ENCODE measurements around the gene RNF166. TPM values are rescaled to one million over a fixed set of nuclear protein-coding genes. Genes with fewer than 3 reads are reported as not detected.

Gene RNF166
- total RNA-seq, 1 donor, result 14.5 TPM

- H3K27ac ChIP-seq (ENCODE audit: low read depth, low read length), result peak overlapping the region; percentile 53
Measured at GRCh38 chr16:88753602-88754001, 47.4 kb upstream of the RNF166 start.

GRCh38 chr16:88753191-88753590 lies 47.0 kb upstream of the RNF166 start:
- Histone ChIP-seq H3K9me3 (ENCODE audit: low read depth, low read length) (no peaks in the 10 kb centered on the region), H3K4me2 (ENCODE audit: insufficient read depth, low read length) (no peak overlapping the region), H4K20me1 (ENCODE audit: insufficient read depth, low read length) (peaks cover 67% of the 10 kb centered on the region), H3K4me3 (ENCODE audit: insufficient read depth, low read length) (no peak overlapping the region), H3K4me1 (ENCODE audit: insufficient read depth, low read length) (peaks cover 26% of the 10 kb centered on the region), H3K27ac (ENCODE audit: low read depth, low read length) (no peak overlapping the region), H3K27me3 (ENCODE audit: insufficient read depth, low read length) (no peaks in the 10 kb centered on the region), H2AFZ (ENCODE audit: low read length) (no peak overlapping the region), H3K36me3 (ENCODE audit: insufficient read depth, low read length) (peaks cover 4% of the 10 kb centered on the region), H3K79me2 (ENCODE audit: insufficient read depth, low read length) (peaks cover 90% of the 10 kb centered on the region)
- TF ChIP-seq CTCF (IDR thresholded peaks at IDR 0.05; ENCODE audit: extremely low read depth, low read depth, low read length), result no peak
- no peak for DNase-seq (ENCODE audit: insufficient read length, low spot score, missing footprints)

More at GRCh38 chr16:88753602-88754001, 47.4 kb upstream of the RNF166 start:
- H4K20me1 ChIP-seq (ENCODE audit: insufficient read depth, low read length), result peaks cover 69% of the 10 kb centered on the region
- no peaks in the 10 kb centered on the region for H3K9me3 ChIP-seq (ENCODE audit: low read depth, low read length)
- no peak overlapping the region for H3K4me2 ChIP-seq (ENCODE audit: insufficient read depth, low read length)
- DNase-seq (ENCODE audit: insufficient read length, low spot score, missing footprints), result no peak
- H3K4me3 ChIP-seq (ENCODE audit: insufficient read depth, low read length), result no peak overlapping the region
- H3K4me1 ChIP-seq (ENCODE audit: insufficient read depth, low read length), result peaks cover 30% of the 10 kb centered on the region
- peaks cover 3% of the 10 kb centered on the region for H3K36me3 ChIP-seq (ENCODE audit: insufficient read depth, low read length)
- H3K79me2 ChIP-seq (ENCODE audit: insufficient read depth, low read length), result peaks cover 90% of the 10 kb centered on the region
- no peak overlapping the region for H2AFZ ChIP-seq (ENCODE audit: low read length)
- no peak for TF ChIP-seq CTCF (IDR thresholded peaks at IDR 0.05; ENCODE audit: extremely low read depth, low read depth, low read length)
- H3K27me3 ChIP-seq (ENCODE audit: insufficient read depth, low read length), result no peaks in the 10 kb centered on the region

- no peak overlapping the region for H3K4me3 ChIP-seq (ENCODE audit: insufficient read depth, low read length)
- no peak overlapping the region for H3K27ac ChIP-seq (ENCODE audit: low read depth, low read length)
- H3K27me3 ChIP-seq (ENCODE audit: insufficient read depth, low read length), result no peaks in the 10 kb centered on the region
- no peak for TF ChIP-seq CTCF (IDR thresholded peaks at IDR 0.05; ENCODE audit: extremely low read depth, low read depth, low read length)
- no peaks in the 10 kb centered on the region for H3K9me3 ChIP-seq (ENCODE audit: low read depth, low read length)
- no peak overlapping the region for H3K4me2 ChIP-seq (ENCODE audit: insufficient read depth, low read length)
- peaks cover 26% of the 10 kb centered on the region for H3K4me1 ChIP-seq (ENCODE audit: insufficient read depth, low read length)
- no peak for DNase-seq (ENCODE audit: insufficient read length, low spot score, missing footprints)
- peaks cover 4% of the 10 kb centered on the region for H3K36me3 ChIP-seq (ENCODE audit: insufficient read depth, low read length)
- H2AFZ ChIP-seq (ENCODE audit: low read length), result no peak overlapping the region
- peaks cover 90% of the 10 kb centered on the region for H3K79me2 ChIP-seq (ENCODE audit: insufficient read depth, low read length)
- peaks cover 68% of the 10 kb centered on the region for H4K20me1 ChIP-seq (ENCODE audit: insufficient read depth, low read length)
Measured at GRCh38 chr16:88752386-88753002, 46.3 kb upstream of the RNF166 start.

- H3K9me3 ChIP-seq (ENCODE audit: low read depth, low read length), result no peaks in the 10 kb centered on the region
- H3K4me2 ChIP-seq (ENCODE audit: insufficient read depth, low read length), result no peak overlapping the region
- H3K4me1 ChIP-seq (ENCODE audit: insufficient read depth, low read length), result peaks cover 24% of the 10 kb centered on the region
- no peak for TF ChIP-seq CTCF (IDR thresholded peaks at IDR 0.05; ENCODE audit: extremely low read depth, low read depth, low read length)
- H3K36me3 ChIP-seq (ENCODE audit: insufficient read depth, low read length), result peaks cover 4% of the 10 kb centered on the region
- H3K27ac ChIP-seq (ENCODE audit: low read depth, low read length), result no peak overlapping the region
- DNase-seq (ENCODE audit: insufficient read length, low spot score, missing footprints), result no peak
- H2AFZ ChIP-seq (ENCODE audit: low read length), result no peak overlapping the region
- H4K20me1 ChIP-seq (ENCODE audit: insufficient read depth, low read length), result peaks cover 72% of the 10 kb centered on the region
- peaks cover 94% of the 10 kb centered on the region for H3K79me2 ChIP-seq (ENCODE audit: insufficient read depth, low read length)
- no peaks in the 10 kb centered on the region for H3K27me3 ChIP-seq (ENCODE audit: insufficient read depth, low read length)
- H3K4me3 ChIP-seq (ENCODE audit: insufficient read depth, low read length), result no peak overlapping the region
Measured at GRCh38 chr16:88750854-88751253, 44.6 kb upstream of the RNF166 start.
